ENCODE measurements around the gene SLC22A17. TPM values are rescaled to one million over a fixed set of nuclear protein-coding genes. Genes with fewer than 3 reads are reported as not detected.

Gene SLC22A17
- total and polyA plus RNA-seq, 4 donors: 1.1 to 14.6 (median 2.6) TPM

DNA sequence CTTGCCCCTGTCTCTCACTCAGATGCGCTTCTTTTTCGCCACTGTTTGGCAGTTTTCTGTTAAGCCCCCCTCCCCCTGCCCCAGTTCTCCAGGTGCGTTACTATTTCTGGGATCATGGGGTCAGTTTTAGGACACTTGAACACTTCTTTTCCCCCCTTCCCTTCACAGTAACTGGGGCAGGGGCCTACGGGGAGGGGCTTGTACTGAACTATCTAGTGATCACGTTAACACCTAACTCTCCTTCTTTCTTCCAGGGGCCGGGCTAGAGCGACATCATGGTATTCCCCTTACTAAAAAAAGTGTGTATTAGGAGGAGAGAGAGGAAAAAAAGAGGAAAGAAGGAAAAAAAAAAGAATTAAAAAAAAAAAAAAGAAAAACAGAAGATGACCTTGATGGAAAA, 27.7 kb downstream of the SLC22A17 start:
- WGBS: 86% methylated on average over 7 of the region's 7 CpGs
- Histone ChIP-seq H3K36me3 (ENCODE audit: control insufficient read depth in 4 of 4, insufficient read depth in 3 of 4, low read depth in 1 of 4, low read length in 3 of 4) (peaks cover 8 to 22% (median 21%) of the 10 kb centered on the region in 4 donors), H3K4me1 (ENCODE audit: control insufficient read depth in 4 of 4, insufficient read depth in 4 of 4, low read length in 3 of 4) (peaks cover 5 to 28% (median 16%) of the 10 kb centered on the region in 4 donors), H3K27me3 (ENCODE audit: control insufficient read depth in 4 of 4, insufficient read depth in 4 of 4, low read length in 3 of 4) (no peaks in the 10 kb centered on the region), H3K9me3 (ENCODE audit: control insufficient read depth in 4 of 4, low read length in 3 of 4) (no peaks in the 10 kb centered on the region), H3K9ac (ENCODE audit: low read depth in 1 of 2, low read length in 2 of 2) (peak overlapping the region in 1 of 2 donors; percentile 42), H3K27ac (ENCODE audit: low read depth in 1 of 2, low read length in 2 of 2) (no peak overlapping the region), H3K4me3 (ENCODE audit: low read depth in 1 of 3, low read length in 3 of 3) (no peak overlapping the region)
- TF ChIP-seq HNF4A (conservative IDR thresholded peaks at IDR 0.05) (no peak), TAF1 (conservative IDR thresholded peaks at IDR 0.05) (no peak), NR2F2 (IDR thresholded peaks at IDR 0.05) (no peak), JUND (IDR thresholded peaks at IDR 0.05) (no peak), EGR1 (IDR thresholded peaks at IDR 0.05; ENCODE audit: low read depth in 2 of 2) (no peak), HNF4G (IDR thresholded peaks at IDR 0.05) (no peak), FOXA1 (IDR thresholded peaks at IDR 0.05) (no peak)
- TF ChIP-seq, protein P1, sequence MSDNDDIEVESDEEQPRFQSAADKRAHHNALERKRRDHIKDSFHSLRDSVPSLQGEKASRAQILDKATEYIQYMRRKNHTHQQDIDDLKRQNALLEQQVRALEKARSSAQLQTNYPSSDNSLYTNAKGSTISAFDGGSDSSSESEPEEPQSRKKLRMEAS (IDR thresholded peaks at IDR 0.05): no peak
- TF ChIP-seq, protein P2, sequence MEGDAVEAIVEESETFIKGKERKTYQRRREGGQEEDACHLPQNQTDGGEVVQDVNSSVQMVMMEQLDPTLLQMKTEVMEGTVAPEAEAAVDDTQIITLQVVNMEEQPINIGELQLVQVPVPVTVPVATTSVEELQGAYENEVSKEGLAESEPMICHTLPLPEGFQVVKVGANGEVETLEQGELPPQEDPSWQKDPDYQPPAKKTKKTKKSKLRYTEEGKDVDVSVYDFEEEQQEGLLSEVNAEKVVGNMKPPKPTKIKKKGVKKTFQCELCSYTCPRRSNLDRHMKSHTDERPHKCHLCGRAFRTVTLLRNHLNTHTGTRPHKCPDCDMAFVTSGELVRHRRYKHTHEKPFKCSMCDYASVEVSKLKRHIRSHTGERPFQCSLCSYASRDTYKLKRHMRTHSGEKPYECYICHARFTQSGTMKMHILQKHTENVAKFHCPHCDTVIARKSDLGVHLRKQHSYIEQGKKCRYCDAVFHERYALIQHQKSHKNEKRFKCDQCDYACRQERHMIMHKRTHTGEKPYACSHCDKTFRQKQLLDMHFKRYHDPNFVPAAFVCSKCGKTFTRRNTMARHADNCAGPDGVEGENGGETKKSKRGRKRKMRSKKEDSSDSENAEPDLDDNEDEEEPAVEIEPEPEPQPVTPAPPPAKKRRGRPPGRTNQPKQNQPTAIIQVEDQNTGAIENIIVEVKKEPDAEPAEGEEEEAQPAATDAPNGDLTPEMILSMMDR (IDR thresholded peaks at IDR 0.05; ENCODE audit: low read depth, low read length, missing input control): no peak
- no peak for DNase-seq (ENCODE audit: low spot score)

DNA sequence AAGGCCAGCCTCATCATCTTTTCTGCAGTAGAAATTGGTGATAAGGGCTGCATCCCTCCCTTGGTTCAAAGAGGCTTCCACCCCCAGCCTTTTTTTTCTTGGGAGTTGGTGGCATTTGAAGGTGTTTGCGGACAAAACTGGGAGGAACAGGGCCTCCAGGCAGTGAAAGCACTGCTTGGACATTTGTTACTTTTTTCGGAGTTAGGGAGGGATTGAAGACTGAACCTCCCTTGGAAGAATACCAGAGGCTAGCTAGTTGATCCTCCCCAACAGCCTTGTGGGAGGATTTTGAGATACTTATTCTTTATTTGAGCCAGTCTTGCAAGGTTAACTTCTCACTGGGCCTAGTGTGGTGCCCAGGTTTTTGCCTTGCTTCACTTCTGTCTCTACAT, 28.2 kb downstream of the SLC22A17 start:
- Histone ChIP-seq H3K9ac (ENCODE audit: low read depth in 1 of 2, low read length in 2 of 2) (peak overlapping the region in 1 of 2 donors; percentile 42), H3K36me3 (ENCODE audit: control insufficient read depth in 4 of 4, insufficient read depth in 3 of 4, low read depth in 1 of 4, low read length in 3 of 4) (peaks cover 8 to 22% (median 21%) of the 10 kb centered on the region in 4 donors), H3K4me3 (ENCODE audit: low read depth in 1 of 3, low read length in 3 of 3) (no peak overlapping the region), H3K4me1 (ENCODE audit: control insufficient read depth in 4 of 4, insufficient read depth in 4 of 4, low read length in 3 of 4) (peaks cover 6 to 30% (median 16%) of the 10 kb centered on the region in 4 donors), H3K9me3 (ENCODE audit: control insufficient read depth in 4 of 4, low read length in 3 of 4) (no peaks in the 10 kb centered on the region), H3K27ac (ENCODE audit: low read depth in 1 of 2, low read length in 2 of 2) (no peak overlapping the region), H3K27me3 (ENCODE audit: control insufficient read depth in 4 of 4, insufficient read depth in 4 of 4, low read length in 3 of 4) (no peaks in the 10 kb centered on the region)
- no peak for DNase-seq (ENCODE audit: low spot score)
- WGBS: 94% methylated on average over 2 of the region's 2 CpGs
- TF ChIP-seq, protein P2 (IDR thresholded peaks at IDR 0.05; ENCODE audit: low read depth, low read length, missing input control): no peak
- TF ChIP-seq JUND (IDR thresholded peaks at IDR 0.05) (no peak), SP1 (IDR thresholded peaks at IDR 0.05) (no peak), RAD21 (IDR thresholded peaks at IDR 0.05) (no peak), TAF1 (conservative IDR thresholded peaks at IDR 0.05) (no peak), HNF4G (IDR thresholded peaks at IDR 0.05) (no peak)
- TF ChIP-seq, protein P3, sequence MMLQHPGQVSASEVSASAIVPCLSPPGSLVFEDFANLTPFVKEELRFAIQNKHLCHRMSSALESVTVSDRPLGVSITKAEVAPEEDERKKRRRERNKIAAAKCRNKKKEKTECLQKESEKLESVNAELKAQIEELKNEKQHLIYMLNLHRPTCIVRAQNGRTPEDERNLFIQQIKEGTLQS (IDR thresholded peaks at IDR 0.05): no peak

DNA sequence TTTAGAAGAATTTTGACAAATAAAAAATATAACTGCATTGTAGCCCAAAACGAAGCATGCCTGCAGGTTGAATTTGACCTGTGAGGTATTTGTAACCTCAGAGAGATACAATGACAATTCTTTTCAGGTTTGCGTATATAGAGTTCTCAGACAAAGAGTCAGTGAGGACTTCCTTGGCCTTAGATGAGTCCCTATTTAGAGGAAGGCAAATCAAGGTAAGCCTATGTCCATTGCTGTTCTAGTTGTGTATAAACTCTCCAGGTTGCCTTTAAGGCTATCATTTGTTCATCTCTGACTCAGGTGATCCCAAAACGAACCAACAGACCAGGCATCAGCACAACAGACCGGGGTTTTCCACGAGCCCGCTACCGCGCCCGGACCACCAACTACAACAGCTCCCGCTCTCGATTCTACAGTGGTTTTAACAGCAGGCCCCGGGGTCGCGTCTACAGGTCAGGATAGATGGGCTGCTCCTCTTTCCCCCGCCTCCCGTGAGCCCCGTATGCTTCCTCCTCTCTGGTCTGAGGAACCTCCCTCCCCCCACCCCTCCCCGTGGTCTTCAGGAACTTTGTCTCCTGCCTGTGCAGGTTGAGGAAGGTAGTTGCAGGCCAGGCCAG, 28.7 kb downstream of the SLC22A17 start:
- H3K9ac ChIP-seq (ENCODE audit: low read depth in 1 of 2, low read length in 2 of 2): no peak overlapping the region
- peaks cover 8 to 22% (median 21%) of the 10 kb centered on the region in 4 donors for H3K36me3 ChIP-seq (ENCODE audit: control insufficient read depth in 4 of 4, insufficient read depth in 3 of 4, low read depth in 1 of 4, low read length in 3 of 4)
- H3K4me3 ChIP-seq (ENCODE audit: low read depth in 1 of 3, low read length in 3 of 3): no peak overlapping the region
- 89% methylated on average over 18 of the region's 18 CpGs for WGBS
- H3K27me3 ChIP-seq (ENCODE audit: control insufficient read depth in 4 of 4, insufficient read depth in 4 of 4, low read length in 3 of 4): no peaks in the 10 kb centered on the region
- no peak for TF ChIP-seq FOXA1 (IDR thresholded peaks at IDR 0.05)
- TF ChIP-seq EGR1 (IDR thresholded peaks at IDR 0.05; ENCODE audit: low read depth in 2 of 2): no peak
- TF ChIP-seq, protein P1 (IDR thresholded peaks at IDR 0.05): no peak
- TF ChIP-seq SP1 (IDR thresholded peaks at IDR 0.05): no peak
- TF ChIP-seq NR2F2 (IDR thresholded peaks at IDR 0.05): no peak
- TF ChIP-seq, protein P2 (IDR thresholded peaks at IDR 0.05; ENCODE audit: low read depth, low read length, missing input control): no peak
- no peak overlapping the region for H3K27ac ChIP-seq (ENCODE audit: low read depth in 1 of 2, low read length in 2 of 2)
- no peaks in the 10 kb centered on the region for H3K9me3 ChIP-seq (ENCODE audit: control insufficient read depth in 4 of 4, low read length in 3 of 4)
- H3K4me1 ChIP-seq (ENCODE audit: control insufficient read depth in 4 of 4, insufficient read depth in 4 of 4, low read length in 3 of 4): peaks cover 6 to 30% (median 16%) of the 10 kb centered on the region in 4 donors
- no peak for DNase-seq (ENCODE audit: low spot score)
